GM19240 (cell line): ENCODE measurements around the gene MRPL12.
"Not testable (repeated sequence)": the region's sequence is repeated elsewhere in the genome, so short reads cannot be mapped to it uniquely, and the experiment has no call there.

ENCODE experiments used
- DNase-seq: peaks from one replicate; pipeline ENCODE4 v3.0.0; 2011; ENCODE audit warnings: low spot score; ENCODE audit not compliant: insufficient read length

Gene MRPL12

GRCh38 chr17:81702934-81703746, at the start of gene MRPL12:
Gene MRPL12, plus strand, starts transcription at chr17:81703367. Its CDS starts 135 bp downstream, at chr17:81703502.
- peak; percentile 100 for DNase-seq

GRCh38 chr17:81655378-81656117, 47.6 kb upstream of the MRPL12 start:
- DNase-seq: no peak

- no peak for DNase-seq
Observed at GRCh38 chr17:81656118-81656743, 46.9 kb upstream of the MRPL12 start, which contains the start of gene PDE6G. Gene PDE6G, minus strand, starts transcription at chr17:81656542. Its CDS starts 3,237 bp downstream, at chr17:81653305.

- DNase-seq: no peak
Observed at GRCh38 chr17:81656835-81657234, 46.3 kb upstream of the MRPL12 start.

GRCh38 chr17:81659038-81659437, 44.1 kb upstream of the MRPL12 start:
- no peak for DNase-seq

GRCh38 chr17:81660441-81660840, 42.7 kb upstream of the MRPL12 start:
- no peak for DNase-seq

- no peak for DNase-seq
Observed at GRCh38 chr17:81662002-81662401, 41.2 kb upstream of the MRPL12 start.

- no peak for DNase-seq
Observed at GRCh38 chr17:81664051-81664470, 39.1 kb upstream of the MRPL12 start.

GRCh38 chr17:81665205-81666091, 37.7 kb upstream of the MRPL12 start:
- DNase-seq: no peak

GRCh38 chr17:81666092-81666341, 37.1 kb upstream of the MRPL12 start:
- DNase-seq: no peak

- peak; percentile 96 for DNase-seq
Observed at GRCh38 chr17:81666342-81667191, 36.6 kb upstream of the MRPL12 start, which contains the start of the genes CCDC137 and OXLD1. Gene CCDC137, plus strand, starts transcription at chr17:81666737. Its CDS starts 30 bp downstream, at chr17:81666767. Gene OXLD1, minus strand, starts transcription at chr17:81666605. Its CDS starts 28 bp downstream, at chr17:81666577.

- no peak for DNase-seq
Observed at GRCh38 chr17:81667754-81668153, 35.4 kb upstream of the MRPL12 start.

GRCh38 chr17:81672504-81672903, 30.7 kb upstream of the MRPL12 start:
- no peak for DNase-seq

GRCh38 chr17:81672954-81673353, 30.2 kb upstream of the MRPL12 start:
- DNase-seq: no peak

- DNase-seq: no peak
Observed at GRCh38 chr17:81673561-81674258, 29.5 kb upstream of the MRPL12 start.

- not testable (repeated sequence) for DNase-seq
Observed at GRCh38 chr17:81675515-81676221, 27.5 kb upstream of the MRPL12 start.

- no peak for DNase-seq
Observed at GRCh38 chr17:81676906-81677305, 26.3 kb upstream of the MRPL12 start.

GRCh38 chr17:81680150-81680549, 23.0 kb upstream of the MRPL12 start:
- DNase-seq: no peak

- no peak for DNase-seq
Observed at GRCh38 chr17:81681672-81682071, 21.5 kb upstream of the MRPL12 start.
